Adrenal gland (tissue), 12 donors: Measurements from ENCODE around the gene RPS6KA5. TPM values are rescaled to one million over a fixed set of nuclear protein-coding genes. Genes with fewer than 3 reads are reported as not detected.

Experiments used
- DNase-seq, 7 donors: peaks; one replicate each; pipeline ENCODE4 v3.0.0-alpha.2; 2019 to 2020
- H3K27ac ChIP-seq, 5 donors: fragments of 200-600 bp; sonication (generic) in 4 of 5; 1 replicate in 3 of 5; 2 replicates in 2 of 5; pipeline versions ENCODE4 v1.5.1 to v1.8.0; 2016 to 2020; ENCODE audit warnings: mild to moderate bottlenecking in 1 of 5
- H3K27me3 ChIP-seq: fragments of 200-600 bp; 2 replicates; pipeline ENCODE4 v1.8.0; 2021
- H3K36me3 ChIP-seq, 2 donors: fragments of 200-600 bp; replicated peaks in 1 of 2; 1 replicate in 1 of 2; 2 replicates in 1 of 2; pipeline versions ENCODE4 v1.5.1 to v1.8.0; 2018 to 2022
- H3K4me1 ChIP-seq, 2 donors: fragments of 200-600 bp; replicated peaks in 1 of 2; 1 replicate in 1 of 2; 2 replicates in 1 of 2; pipeline versions ENCODE4 v1.5.1 to v1.8.0; 2018 to 2021
- H3K4me3 ChIP-seq, 4 donors: fragments of 200-600 bp; sonication (generic) in 3 of 4; one replicate each; pipeline ENCODE4 v1.5.1; 2016 to 2018
- H3K9me3 ChIP-seq, 3 donors: fragments of 200-600 bp; sonication (generic) in 1 of 3; replicated peaks in 1 of 3; 1 replicate in 2 of 3; 2 replicates in 1 of 3; pipeline versions ENCODE4 v1.5.1 to v1.8.0; 2016 to 2021
- CTCF ChIP-seq, 6 experiments: fragments of 450-650 bp in 4 of 6; fragments of 200-600 bp in 2 of 6; sonication (generic) in 1 of 6; IDR thresholded peaks; 1 replicate in 5 of 6; 2 replicates in 1 of 6; pipeline versions ENCODE4 v1.5.1 to v1.8.0; 2016 to 2021; ENCODE audit warnings: antibody characterized with exemption in 6 of 6, mild to moderate bottlenecking in 2 of 6, moderate library complexity in 1 of 6
- POLR2A ChIP-seq, 2 donors: fragments of 450-650 bp; IDR thresholded peaks; one replicate each; pipeline ENCODE4 v1.6.1; 2017; ENCODE audit warnings: antibody characterized with exemption in 2 of 2, mild to moderate bottlenecking in 2 of 2, moderate library complexity in 1 of 2
- WGBS, 4 donors: extraction: QIAGEN DNeasy Blood & Tissue Kit in 2 of 4; methylation state at CpG; one replicate each; pipeline versions ENCODE4 v1.1.5 to v1.1.7; 2013 to 2017; 5-methylcytosine and 5-hydroxymethylcytosine counted together
- intact Hi-C, 2 donors: fragments of 100-400 bp; cut with DNase I; formaldehyde crosslinking; loops; one replicate each; pipeline versions ENCODE4 v1.14.1 to v1.15.0; 2022 to 2023
- polyA plus RNA-seq, 3 donors: library from polyadenylated mRNA; stranded (reverse); fragments of 200-250 nt in 2 of 3; fragments of 350-450 nt in 1 of 3; fragmentation: Illumina TruSeq in 1 of 3; extraction: RNeasy Lipid Tissue Mini Kit (QIAGEN cat#74804) in 1 of 3; gene quantifications; one replicate each; pipeline ENCODE4 v1.2.3, GENCODE V29; 2013 to 2014
- total RNA-seq, 9 donors: library from RNA; depleted of rRNA in 4 of 9; stranded (reverse); fragments of >200 nt in 4 of 9; fragments of 120-200 nt in 1 of 9; fragmentation: NEBNext Ultra II Directional in 1 of 9; extraction: Animal tissue kit (Norgen Biotek cat#: 25700) in 1 of 9; gene quantifications; one replicate each; pipeline versions ENCODE4 v1.1.0 to v1.2.4, GENCODE V29; 2013 to 2023
- donor health status: healthy with polysubstance abuse.
- donor health status: Bipolar disorder and iron deficiency.
- donor health status: DM: yes; HTN: yes; CAD: no.
- donor health status: DM: no; HTN: no; CAD: no.
- donor health status: DM: no; HTN: no; CAD: no.
- donor health status: DM: yes; HTN: yes; CAD: no.

Gene RPS6KA5
- total and polyA plus RNA-seq, 12 donors = 0.27 to 5.5 (median 1.8) TPM

GRCh38 chr14:91021115-91021514 is 39.3 kb downstream of the RPS6KA5 start:
- no peak overlapping the region for H3K27ac ChIP-seq
- TF ChIP-seq POLR2A (IDR thresholded peaks at IDR 0.05) (no peak), CTCF (IDR thresholded peaks at IDR 0.05) (no peak)
- H3K27me3 ChIP-seq = no peaks in the 10 kb centered on the region
- no peak for DNase-seq
- no peak overlapping the region for H3K4me3 ChIP-seq
- WGBS, 4 donors = 87 to 93% (median 89%) methylated on average over 3 of the region's 3 CpGs
- no peaks in the 10 kb centered on the region for H3K36me3 ChIP-seq
- intact Hi-C loops = no loop called here
- no peaks in the 10 kb centered on the region for H3K4me1 ChIP-seq
- no peaks in the 10 kb centered on the region for H3K9me3 ChIP-seq

GRCh38 chr14:91019673-91020072 is 40.8 kb downstream of the RPS6KA5 start:
- H3K27ac ChIP-seq = no peak overlapping the region
- DNase-seq = no peak
- no peaks in the 10 kb centered on the region for H3K4me1 ChIP-seq
- WGBS, 4 donors = 93 to 97% (median 95%) methylated on average over 3 of the region's 3 CpGs
- intact Hi-C loops = no loop called here
- H3K36me3 ChIP-seq = no peaks in the 10 kb centered on the region
- no peaks in the 10 kb centered on the region for H3K27me3 ChIP-seq
- H3K4me3 ChIP-seq = no peak overlapping the region
- no peaks in the 10 kb centered on the region for H3K9me3 ChIP-seq
- TF ChIP-seq POLR2A (IDR thresholded peaks at IDR 0.05) (no peak), CTCF (IDR thresholded peaks at IDR 0.05) (no peak)

- Histone ChIP-seq H3K27me3 (no peaks in the 10 kb centered on the region), H3K36me3 (no peaks in the 10 kb centered on the region), H3K4me1 (no peaks in the 10 kb centered on the region), H3K4me3 (no peak overlapping the region), H3K27ac (no peak overlapping the region), H3K9me3 (no peaks in the 10 kb centered on the region)
- no peak for TF ChIP-seq CTCF (IDR thresholded peaks at IDR 0.05)
- TF ChIP-seq POLR2A (IDR thresholded peaks at IDR 0.05) = no peak
- intact Hi-C loops = no loop called here
- WGBS, 4 donors = 95 to 99% (median 96%) methylated on average over 5 of the region's 5 CpGs
- DNase-seq = no peak
Observed at GRCh38 chr14:91018481-91018880, 42.0 kb downstream of the RPS6KA5 start.

GRCh38 chr14:91016800-91017410 is 43.5 kb downstream of the RPS6KA5 start:
- Histone ChIP-seq H3K4me3 (no peak overlapping the region), H3K36me3 (no peaks in the 10 kb centered on the region), H3K27ac (no peak overlapping the region), H3K9me3 (no peaks in the 10 kb centered on the region), H3K27me3 (no peaks in the 10 kb centered on the region), H3K4me1 (no peaks in the 10 kb centered on the region)
- WGBS, 4 donors = 95 to 99% (median 97%) methylated on average over 3 of the region's 3 CpGs
- intact Hi-C loops = no loop called here
- DNase-seq = no peak
- TF ChIP-seq POLR2A (IDR thresholded peaks at IDR 0.05) (no peak), CTCF (IDR thresholded peaks at IDR 0.05) (no peak)
